GM12892 (cell line): ENCODE data around the gene FRMD3.

Source experiments
- DNase-seq: peaks from one replicate; pipeline ENCODE4 v3.0.0; 2011; ENCODE audit not compliant: insufficient read length
- FAIRE-seq: peaks from 2 replicates; lab custom pipeline; 2011; peaks lifted over from hg19 to GRCh38; lab: Jason Lieb, UNC
- POLR2A ChIP-seq: IDR thresholded peaks from 2 replicates; pipeline ENCODE4 v1.6.1; 2011; ENCODE audit warnings: low read depth, low read length, control low read depth
- POLR2AphosphoS5 ChIP-seq: IDR thresholded peaks from 2 replicates; pipeline ENCODE4 v1.6.1; 2011; ENCODE audit warnings: low read depth, low read length, control low read depth
- TAF1 ChIP-seq: IDR thresholded peaks from 2 replicates; pipeline ENCODE4 v1.6.1; 2011; ENCODE audit warnings: low read depth, mild to moderate bottlenecking, control low read depth, low read length, borderline replicate concordance

The FRMD3 gene

DNA sequence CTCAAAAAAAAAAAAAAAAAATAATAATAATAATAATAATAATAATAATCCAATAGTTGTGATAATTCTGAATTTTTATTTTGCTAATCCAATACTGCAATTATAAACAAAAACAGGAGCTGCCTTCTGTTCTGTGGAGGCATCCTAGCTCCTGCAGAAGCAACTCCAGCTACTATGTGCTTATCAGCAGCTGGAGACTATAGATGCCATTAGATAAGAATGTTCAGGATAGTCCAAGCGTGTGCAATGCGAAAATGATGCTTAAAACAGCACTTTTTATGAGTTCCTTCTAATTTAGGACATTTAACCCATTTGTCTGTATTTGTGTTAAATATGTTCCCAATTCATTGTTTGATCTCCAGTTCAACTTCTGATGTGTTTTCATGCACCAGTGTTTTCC lies 254.7 kb downstream of the FRMD3 start:
- FAIRE-seq (no peak), DNase-seq (no peak)
- TF ChIP-seq POLR2A (no peak), TAF1 (no peak), POLR2AphosphoS5 (no peak)

DNA sequence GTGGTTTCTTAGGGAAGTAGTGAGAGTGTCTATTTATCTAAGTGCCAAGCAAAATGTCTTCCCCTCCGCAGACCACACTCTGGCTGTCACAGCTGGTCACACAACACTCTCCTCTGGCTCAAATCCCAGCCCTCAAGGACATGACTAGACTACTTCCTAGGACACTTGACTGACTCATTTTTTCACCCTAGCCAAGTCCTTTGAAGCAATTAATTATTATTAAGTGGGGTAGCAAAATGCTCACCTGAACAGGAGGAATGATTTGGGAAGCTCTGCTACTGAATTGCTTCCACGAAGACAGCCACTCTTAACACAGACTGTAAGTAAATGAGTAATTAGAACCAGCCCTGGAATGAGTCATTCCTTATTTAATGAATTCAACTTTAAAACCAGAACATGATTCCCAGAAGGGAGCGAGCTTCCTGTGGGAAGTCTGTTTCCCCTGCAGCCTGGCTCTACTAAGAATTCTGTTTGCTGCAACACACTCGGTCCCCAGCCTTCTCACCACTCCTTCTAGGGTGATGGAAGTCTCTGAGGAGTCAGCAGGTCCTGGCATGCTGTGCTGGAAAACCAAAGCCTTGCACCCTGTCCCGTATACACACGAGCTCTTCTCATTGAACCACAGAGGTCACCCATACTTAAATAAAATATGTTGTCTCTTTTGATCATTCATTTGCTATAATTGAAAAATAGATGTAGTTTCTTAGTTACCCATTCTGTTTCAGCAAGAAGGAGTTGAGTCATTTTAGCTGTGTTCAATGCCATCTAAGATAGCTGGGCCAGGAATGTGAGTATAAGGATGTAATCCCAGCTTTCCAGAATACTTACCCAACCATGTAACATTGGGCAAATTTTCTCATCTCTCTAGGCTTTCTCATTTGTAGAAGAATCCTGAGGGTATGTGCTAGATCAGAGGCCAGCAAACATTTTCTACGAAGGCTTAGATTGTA lies 256.6 kb downstream of the FRMD3 start:
- no peak for FAIRE-seq
- TF ChIP-seq TAF1 (no peak), POLR2AphosphoS5 (no peak)
- no peak for DNase-seq

DNA sequence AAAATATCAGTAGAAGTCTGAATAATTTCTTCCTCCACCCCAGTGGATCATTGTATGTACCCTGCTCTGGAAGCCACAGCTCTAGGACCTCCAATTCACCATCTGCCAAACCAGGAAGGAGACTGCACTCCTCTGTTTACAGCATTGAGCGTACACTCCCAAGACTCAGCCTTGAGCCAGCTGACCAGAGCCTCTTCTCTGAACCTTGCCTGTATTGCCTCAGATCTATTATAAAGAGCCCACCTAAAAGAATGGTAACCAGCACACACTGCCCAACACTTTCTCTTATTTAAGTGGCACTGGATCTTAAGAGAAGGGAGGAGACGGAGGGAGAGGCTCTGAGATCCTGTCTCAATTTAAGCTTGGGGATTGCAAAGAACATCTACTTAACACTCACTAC lies 257.4 kb downstream of the FRMD3 start:
- TF ChIP-seq POLR2A (no peak), TAF1 (no peak), POLR2AphosphoS5 (no peak)
- FAIRE-seq (no peak), DNase-seq (no peak)

DNA sequence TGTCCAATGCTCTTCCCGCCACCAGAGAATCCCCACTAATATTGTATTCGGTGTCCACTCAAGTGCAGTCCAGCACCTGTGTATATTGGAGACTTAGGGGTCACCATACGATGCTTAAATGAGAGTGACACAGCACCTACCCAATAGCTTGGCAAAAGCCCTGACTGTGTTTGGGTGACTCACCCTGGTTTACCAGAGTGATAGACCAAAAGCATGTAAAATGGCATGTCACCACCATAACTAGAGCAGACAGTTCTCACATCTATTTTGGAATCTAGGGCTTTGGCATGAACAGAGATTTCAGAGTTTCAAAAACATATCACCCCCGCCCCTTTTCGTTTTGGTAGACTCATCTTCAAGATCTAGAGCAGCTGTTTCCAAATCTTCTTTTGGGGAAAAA lies 257.9 kb downstream of the FRMD3 start:
- no peak for FAIRE-seq
- no peak for TF ChIP-seq TAF1
- TF ChIP-seq POLR2A: no peak
- no peak for TF ChIP-seq POLR2AphosphoS5
- DNase-seq: no peak

DNA sequence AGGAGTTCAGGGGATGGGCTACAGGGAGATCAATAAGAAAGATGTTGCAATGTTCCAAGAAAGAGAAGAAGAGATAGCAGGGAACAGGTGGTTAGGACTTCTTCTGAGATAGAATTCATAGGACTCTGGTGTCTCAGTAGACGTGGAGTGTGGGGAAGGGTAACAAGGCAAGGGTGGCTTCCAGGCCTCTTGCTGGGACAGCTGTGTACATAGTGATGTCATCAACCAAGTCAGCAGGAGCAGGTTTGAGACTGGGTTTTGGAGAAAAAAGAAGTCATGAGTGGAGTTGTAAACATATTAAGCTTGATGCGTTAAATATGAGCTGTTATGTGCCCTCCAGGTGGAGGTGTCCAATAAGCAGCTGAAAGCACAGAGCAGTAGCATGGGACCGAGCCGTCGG lies 263.4 kb downstream of the FRMD3 start:
- FAIRE-seq (no peak), DNase-seq (no peak)
- TF ChIP-seq POLR2A (no peak), TAF1 (no peak), POLR2AphosphoS5 (no peak)

DNA sequence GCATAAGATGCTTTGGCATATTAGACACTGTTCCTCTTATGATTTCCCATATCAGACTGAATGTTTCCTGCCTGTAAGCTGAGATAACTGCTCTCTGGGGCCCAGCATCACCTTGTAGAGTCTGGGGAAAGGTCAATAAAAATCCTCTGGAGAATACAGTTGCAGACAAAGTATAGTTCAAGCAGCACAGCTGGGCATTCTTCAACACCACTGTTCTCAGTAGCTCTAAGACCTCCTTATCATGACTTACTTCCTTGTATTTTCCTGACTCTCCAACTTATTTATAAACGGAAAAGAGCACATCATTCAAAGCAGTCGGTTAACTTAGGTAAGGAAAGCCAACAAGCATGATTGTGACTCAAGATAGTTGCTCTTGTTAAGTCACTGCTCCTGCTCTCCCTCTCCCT lies 266.5 kb downstream of the FRMD3 start:
- no peak for TF ChIP-seq TAF1
- TF ChIP-seq POLR2A: no peak
- no peak for TF ChIP-seq POLR2AphosphoS5
- no peak for FAIRE-seq
- no peak for DNase-seq

DNA sequence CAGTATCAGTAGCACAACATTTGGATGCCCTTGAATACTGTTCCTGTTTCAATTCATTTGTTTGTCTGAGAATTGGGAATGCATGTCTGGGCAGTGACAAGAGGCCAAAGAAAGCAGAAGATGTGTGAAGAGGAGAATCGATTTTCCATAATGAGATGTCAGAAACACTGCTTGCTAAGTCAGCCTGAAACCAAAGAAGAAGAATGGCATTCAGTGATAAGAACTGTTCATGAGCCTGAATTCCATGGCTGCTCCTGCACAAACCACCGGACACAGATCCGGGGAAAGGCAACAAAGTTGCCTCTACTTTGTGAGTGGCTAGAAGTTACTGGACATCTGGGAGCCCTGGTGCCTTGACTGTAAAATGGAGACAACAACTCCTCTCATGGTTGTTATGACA lies 268.1 kb downstream of the FRMD3 start:
- DNase-seq: no peak
- TF ChIP-seq TAF1 (no peak), POLR2A (no peak), POLR2AphosphoS5 (no peak)
- no peak for FAIRE-seq

DNA sequence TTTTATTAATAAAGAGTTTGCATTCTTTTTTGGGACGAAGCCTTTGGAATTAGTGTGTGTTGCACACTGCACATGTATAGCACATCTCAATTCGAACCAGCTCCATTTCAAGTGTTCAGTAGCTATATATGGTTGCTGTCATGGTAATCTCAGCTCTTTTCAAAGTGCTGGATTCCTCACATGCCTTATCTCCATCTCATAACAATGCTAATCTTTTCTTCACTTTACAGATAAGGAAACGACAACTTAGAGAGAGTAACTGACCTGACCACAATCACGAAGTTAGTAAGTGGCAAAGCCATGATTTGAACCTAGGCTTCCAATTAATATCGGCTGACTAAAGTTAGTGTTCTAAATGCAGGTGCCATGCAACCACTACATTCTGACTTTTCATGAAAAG lies 270.5 kb downstream of the FRMD3 start:
- no peak for TF ChIP-seq POLR2A
- TF ChIP-seq POLR2AphosphoS5: no peak
- no peak for TF ChIP-seq TAF1
- DNase-seq (no peak), FAIRE-seq (no peak)

DNA sequence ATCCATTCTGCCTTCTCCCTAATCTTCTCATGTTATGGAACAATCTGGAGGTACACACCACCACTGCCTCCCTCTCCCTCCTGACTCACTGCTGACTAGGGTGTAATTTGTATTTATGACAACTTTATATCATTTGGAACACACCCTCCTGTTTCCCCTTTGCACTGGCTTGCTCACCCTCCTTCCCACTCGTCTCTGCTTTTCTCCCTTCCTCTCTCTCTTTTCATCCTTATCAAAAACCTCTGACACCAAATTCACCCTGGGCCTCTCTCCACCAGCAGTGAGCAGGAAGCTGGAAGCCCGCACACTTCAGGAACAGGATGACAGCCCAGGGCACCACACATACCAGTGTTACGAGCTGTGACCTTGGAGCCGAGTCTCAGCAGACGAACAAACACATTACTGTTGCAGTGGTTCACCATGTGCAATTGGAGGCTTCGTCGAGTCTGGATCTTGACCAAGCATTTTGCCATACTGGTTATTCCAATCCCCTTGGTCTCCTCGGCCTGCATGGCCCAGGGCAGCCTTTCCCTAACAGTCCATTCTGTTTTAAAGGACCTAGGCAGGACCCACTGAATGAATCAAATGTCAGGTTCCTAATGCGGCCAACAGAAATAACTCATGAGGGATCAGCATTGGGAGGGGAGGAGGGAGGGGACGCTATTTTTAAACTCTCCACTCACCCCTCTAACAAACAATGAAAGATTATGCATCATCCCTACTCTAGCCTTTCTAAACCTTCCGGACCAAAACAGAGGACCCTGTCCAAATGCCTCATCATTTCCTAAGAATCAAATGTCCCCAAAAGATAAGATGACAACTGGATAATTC lies 271.3 kb downstream of the FRMD3 start:
- FAIRE-seq: no peak
- TF ChIP-seq POLR2AphosphoS5 (no peak), POLR2A (no peak), TAF1 (no peak)
- DNase-seq: no peak

DNA sequence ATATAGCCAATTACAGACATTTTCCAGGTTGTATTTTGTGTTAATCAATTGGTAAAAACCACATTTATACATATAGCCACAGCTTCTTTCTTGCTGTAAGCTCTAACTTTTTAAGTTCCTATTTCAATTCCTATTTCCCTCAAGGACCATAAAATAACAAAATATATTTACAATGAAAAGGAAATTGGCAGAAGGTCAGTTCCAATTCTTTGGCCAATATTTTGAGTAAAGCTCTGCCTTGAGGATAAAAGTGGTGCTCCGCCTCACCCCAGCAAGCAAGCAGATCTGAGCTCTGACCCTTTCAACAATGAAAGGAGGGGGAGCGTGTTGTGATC lies 271.9 kb downstream of the FRMD3 start:
- FAIRE-seq: no peak
- DNase-seq: no peak
- TF ChIP-seq POLR2A: no peak
- TF ChIP-seq POLR2AphosphoS5: no peak
- TF ChIP-seq TAF1: no peak

DNA sequence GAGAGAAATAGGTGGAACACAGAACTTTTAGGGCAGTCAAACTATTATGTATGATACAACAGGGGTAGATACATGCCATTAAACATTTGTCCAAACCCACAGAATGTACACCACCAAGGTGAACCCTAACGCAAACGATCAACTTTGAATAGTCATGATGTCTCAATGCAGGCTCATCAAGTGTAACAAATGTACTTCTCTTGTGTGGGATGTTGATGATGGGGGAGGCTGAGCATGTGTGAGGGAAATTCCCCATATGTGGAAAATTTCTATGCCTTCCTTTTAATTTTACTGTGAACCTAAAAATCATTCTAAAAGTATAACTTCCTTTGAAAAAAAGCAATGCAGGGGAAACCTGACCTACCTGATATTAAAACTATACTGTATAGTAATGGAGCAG lies 273.9 kb downstream of the FRMD3 start:
- DNase-seq: no peak
- no peak for FAIRE-seq
- TF ChIP-seq TAF1: no peak
